GM12878 (cell line): ENCODE data around the gene ANKRD44. TPM values are rescaled to one million over a fixed set of nuclear protein-coding genes. Genes with fewer than 3 reads are reported as not detected.

ENCODE experiments used
- ATAC-seq: fragments of 200-7000 bp; cut with Tn5 transposase; 3 replicates; pipeline ENCODE4 v1.9.1; 2020; ENCODE audit warnings: mild to moderate bottlenecking, moderate library complexity
- BruUV-seq: library from RNA; stranded (reverse); fragments of 400-500 nt; replicated peaks from 2 replicates; lab custom pipeline; 2021; lab: Mats Ljungman, UMichigan
- CTCF ChIA-PET: fragments of 300-600 bp; sonication (Branson Sonifier 250); formaldehyde crosslinking; extraction: SDS; loops from one replicate; lab custom pipeline; 2021; ENCODE audit warnings: inconsistent platforms; lab: Yijun Ruan, JAX
- POLR2A ChIA-PET: fragments of 350-600 bp; formaldehyde crosslinking; extraction: SDS; loops from one replicate; lab custom pipeline; 2021; ENCODE audit warnings: inconsistent platforms; lab: Charles Lee
- RAD21 ChIA-PET: fragments of 300-600 bp; sonication (Branson Sonifier 250); formaldehyde crosslinking; loops from one replicate; lab custom pipeline; 2023; ENCODE audit warnings: antibody characterized with exemption; ENCODE audit not compliant: unreplicated experiment; lab: Charles Lee
- SMC1A ChIA-PET: fragments of 300-600 bp; sonication (Branson Sonifier 250); formaldehyde crosslinking; loops from one replicate; lab custom pipeline; 2023; ENCODE audit not compliant: unreplicated experiment, uncharacterized antibody; lab: Charles Lee
- DNase-seq: peaks from one replicate; pipeline ENCODE4 v3.0.0-alpha.2; 2011; ENCODE audit warnings: low read depth, low spot score
- FAIRE-seq: peaks from 3 replicates; lab custom pipeline; 2011; peaks lifted over from hg19 to GRCh38; lab: Jason Lieb, UNC
- H2AFZ ChIP-seq: 2 replicates; pipeline ENCODE4 v1.6.0; 2011; ENCODE audit warnings: low read depth, low read length, control low read depth; ENCODE audit not compliant: control insufficient read depth
- H3K27ac ChIP-seq: 2 replicates; pipeline ENCODE4 v1.5.1; 2011; ENCODE audit warnings: control low read depth; ENCODE audit not compliant: control insufficient read depth, insufficient read depth
- H3K27me3 ChIP-seq, 2 experiments: replicated peaks in 1 of 2; 2 replicates each; pipeline versions ENCODE4 v1.6.0 to v1.6.1; 2011; ENCODE audit warnings: low read length in 1 of 2; ENCODE audit not compliant: control insufficient read depth in 2 of 2, insufficient read depth in 2 of 2
- H3K36me3 ChIP-seq, 2 experiments: 2 replicates each; pipeline ENCODE4 v1.5.1; 2011; ENCODE audit warnings: low read length in 1 of 2; ENCODE audit not compliant: control insufficient read depth in 2 of 2, insufficient read depth in 2 of 2
- H3K4me1 ChIP-seq: 2 replicates; pipeline ENCODE4 v1.6.1; 2011; ENCODE audit warnings: mild to moderate bottlenecking, low read length, moderate library complexity, mixed read lengths; ENCODE audit not compliant: control insufficient read depth, insufficient read depth
- H3K4me2 ChIP-seq: 2 replicates; pipeline ENCODE4 v1.6.0; 2011; ENCODE audit warnings: control low read depth; ENCODE audit not compliant: control insufficient read depth, insufficient read depth
- H3K4me3 ChIP-seq: fragments of 200-600 bp; sonication (generic); 2 replicates; pipeline ENCODE4 v1.5.1; 2016
- H3K79me2 ChIP-seq: 2 replicates; pipeline ENCODE4 v1.6.0; 2011; ENCODE audit warnings: low read length; ENCODE audit not compliant: control insufficient read depth, insufficient read depth
- H3K9ac ChIP-seq: 2 replicates; pipeline ENCODE4 v1.8.0; 2011; ENCODE audit warnings: low read length, control low read depth, mixed read lengths; ENCODE audit not compliant: control insufficient read depth, insufficient read depth
- H3K9me3 ChIP-seq: replicated peaks from 3 replicates; pipeline ENCODE4 v1.5.1; 2011; ENCODE audit warnings: mild to moderate bottlenecking, low read length; ENCODE audit not compliant: control insufficient read depth, insufficient read depth
- H4K20me1 ChIP-seq: 2 replicates; pipeline ENCODE4 v1.6.0; 2011; ENCODE audit not compliant: control insufficient read depth, insufficient read depth
- BACH1 ChIP-seq: fragments of 450-650 bp; IDR thresholded peaks from 2 replicates; pipeline ENCODE4 v1.6.1; 2017; ENCODE audit warnings: mild to moderate bottlenecking, borderline replicate concordance
- CREB1 ChIP-seq: IDR thresholded peaks from 2 replicates; pipeline ENCODE4 v1.6.1; 2012; ENCODE audit warnings: low read depth, mild to moderate bottlenecking, inconsistent platforms
- EP300 ChIP-seq, 2 experiments: fragments of 150-350 bp in 1 of 2; IDR thresholded peaks; 2 replicates each; pipeline ENCODE4 v1.6.1; 2011 to 2012; ENCODE audit warnings: low read depth in 2 of 2, low read length in 2 of 2, borderline replicate concordance in 1 of 2, improper control_type of control experiment in 1 of 2, inconsistent platforms in 1 of 2; ENCODE audit not compliant: control insufficient read depth in 1 of 2
- HDAC2 ChIP-seq: fragments of 200-600 bp; sonication (generic); IDR thresholded peaks from 2 replicates; pipeline ENCODE4 v1.6.1; 2017
- RB1 ChIP-seq: fragments of 450-650 bp; formaldehyde crosslinking; IDR thresholded peaks from 2 replicates; pipeline ENCODE4 v1.6.1; 2017; ENCODE audit warnings: mild to moderate bottlenecking, borderline replicate concordance
- SUZ12 ChIP-seq: fragments of 200-600 bp; sonication (generic); IDR thresholded peaks from one replicate; pipeline ENCODE4 v1.6.1; 2018; ENCODE audit warnings: antibody characterized with exemption, mild to moderate bottlenecking; ENCODE audit not compliant: unreplicated experiment
- ZBED1 ChIP-seq: IDR thresholded peaks from 2 replicates; pipeline ENCODE4 v1.6.1; 2016; ENCODE audit warnings: borderline replicate concordance
- WGBS: methylation state at CpG from one replicate; pipeline ENCODE4 v1.1.6; 2016; ENCODE audit warnings: low lambda C conversion rate; ENCODE audit not compliant: insufficient replicate concordance, insufficient coverage; ENCODE audit errors: missing lambda C conversion rate; 5-methylcytosine and 5-hydroxymethylcytosine counted together
- in situ Hi-C: fragments of 300-500 bp; cut with MboI; formaldehyde crosslinking; loops from 9 replicates; pipeline ENCODE4 v1.14.3; 2018; ENCODE audit warnings: mixed read lengths
- intact Hi-C: fragments of 100-400 bp; cut with micrococcal nuclease; formaldehyde crosslinking; loops from one replicate; pipeline ENCODE4 v1.14.2; 2022; ENCODE audit not compliant: unreplicated experiment
- polyA plus RNA-seq, 11 experiments: library from polyadenylated mRNA; depleted of rRNA in 4 of 11; unstranded in 6 of 11; stranded (reverse) in 5 of 11; fragments of >200 nt; fragmentation: Nextera tagmentation in 4 of 11; fragmentation: Illumina TruSeq in 1 of 11; extraction: Ambion mirVana in 4 of 11; extraction: Trizol in 1 of 11; gene quantifications; 1 replicate in 1 of 11; 2 replicates in 10 of 11; pipeline versions ENCODE4 v1.2.1 to v1.2.3, GENCODE V29; 2011 to 2016; ENCODE audit warnings: inconsistent platforms in 2 of 11, missing spikeins in 2 of 11, low read depth in 1 of 11
- total RNA-seq, 4 experiments: library from RNA; depleted of rRNA in 3 of 4; stranded (reverse); fragments of >200 nt in 3 of 4; fragmentation: Illumina TruSeq in 1 of 4; extraction: Trizol in 1 of 4; gene quantifications; 2 replicates each; pipeline versions ENCODE4 v1.2.1 to v1.2.3, GENCODE V29; 2013 to 2021
- TF ChIP-seq, protein P1 (sequence below): fragments of 450-650 bp; IDR thresholded peaks from 2 replicates; pipeline ENCODE4 v1.6.1; 2016; ENCODE audit warnings: mild to moderate bottlenecking, moderate library complexity, borderline replicate concordance
- TF ChIP-seq, protein P2 (sequence below): IDR thresholded peaks from 2 replicates; pipeline ENCODE4 v1.6.1; 2011; ENCODE audit warnings: mild to moderate bottlenecking, low read depth, low read length, moderate library complexity; ENCODE audit not compliant: insufficient replicate concordance
- TF ChIP-seq, protein P3 (sequence below): IDR thresholded peaks from 2 replicates; pipeline ENCODE4 v1.6.1; 2011; ENCODE audit warnings: low read depth, mild to moderate bottlenecking, low read length, moderate library complexity, borderline replicate concordance; ENCODE audit errors: extremely low read depth
- TF ChIP-seq, protein P4 (sequence below): fragments of 450-650 bp; IDR thresholded peaks from 2 replicates; pipeline ENCODE4 v1.6.1; 2017; ENCODE audit warnings: mild to moderate bottlenecking, low read depth, inconsistent platforms; ENCODE audit not compliant: poor library complexity, severe bottlenecking

The ANKRD44 gene
- total and polyA plus RNA-seq, 10 of the 15 experiments (the other 5 are each of a cell fraction or from before 2014, with no cell fraction given) = 19.1 to 99.1 (median 59.6) TPM

DNA sequence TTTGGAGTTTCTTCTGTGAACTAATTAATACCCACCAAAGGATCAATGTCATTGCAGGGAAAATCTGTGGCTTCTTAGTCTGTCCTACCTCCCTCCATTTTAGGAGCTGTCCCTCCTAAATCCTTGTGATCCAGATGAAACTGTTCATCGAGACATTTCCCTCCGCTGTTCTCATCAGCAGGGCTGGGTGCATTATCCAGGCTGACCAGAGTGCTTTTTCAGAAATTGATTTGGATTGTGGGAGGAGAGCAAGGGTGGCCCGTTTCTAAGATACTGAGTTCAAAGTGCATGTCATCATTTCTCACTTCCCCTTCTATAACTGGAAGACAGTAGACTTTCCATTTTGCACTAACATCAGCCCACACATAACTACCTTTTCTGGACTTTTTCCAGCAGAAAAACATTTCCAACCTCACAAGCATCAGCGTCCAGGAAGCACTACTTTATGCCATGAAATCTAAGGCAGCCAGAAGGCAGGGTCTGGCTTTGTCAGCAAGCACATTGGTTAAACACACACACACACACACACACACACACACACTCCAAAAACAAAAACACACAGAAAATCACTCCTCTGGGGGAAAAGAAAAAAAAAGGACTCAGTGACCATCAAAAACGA is 94.1 kb downstream of the ANKRD44 start (continued):
- TF ChIP-seq, protein P1, sequence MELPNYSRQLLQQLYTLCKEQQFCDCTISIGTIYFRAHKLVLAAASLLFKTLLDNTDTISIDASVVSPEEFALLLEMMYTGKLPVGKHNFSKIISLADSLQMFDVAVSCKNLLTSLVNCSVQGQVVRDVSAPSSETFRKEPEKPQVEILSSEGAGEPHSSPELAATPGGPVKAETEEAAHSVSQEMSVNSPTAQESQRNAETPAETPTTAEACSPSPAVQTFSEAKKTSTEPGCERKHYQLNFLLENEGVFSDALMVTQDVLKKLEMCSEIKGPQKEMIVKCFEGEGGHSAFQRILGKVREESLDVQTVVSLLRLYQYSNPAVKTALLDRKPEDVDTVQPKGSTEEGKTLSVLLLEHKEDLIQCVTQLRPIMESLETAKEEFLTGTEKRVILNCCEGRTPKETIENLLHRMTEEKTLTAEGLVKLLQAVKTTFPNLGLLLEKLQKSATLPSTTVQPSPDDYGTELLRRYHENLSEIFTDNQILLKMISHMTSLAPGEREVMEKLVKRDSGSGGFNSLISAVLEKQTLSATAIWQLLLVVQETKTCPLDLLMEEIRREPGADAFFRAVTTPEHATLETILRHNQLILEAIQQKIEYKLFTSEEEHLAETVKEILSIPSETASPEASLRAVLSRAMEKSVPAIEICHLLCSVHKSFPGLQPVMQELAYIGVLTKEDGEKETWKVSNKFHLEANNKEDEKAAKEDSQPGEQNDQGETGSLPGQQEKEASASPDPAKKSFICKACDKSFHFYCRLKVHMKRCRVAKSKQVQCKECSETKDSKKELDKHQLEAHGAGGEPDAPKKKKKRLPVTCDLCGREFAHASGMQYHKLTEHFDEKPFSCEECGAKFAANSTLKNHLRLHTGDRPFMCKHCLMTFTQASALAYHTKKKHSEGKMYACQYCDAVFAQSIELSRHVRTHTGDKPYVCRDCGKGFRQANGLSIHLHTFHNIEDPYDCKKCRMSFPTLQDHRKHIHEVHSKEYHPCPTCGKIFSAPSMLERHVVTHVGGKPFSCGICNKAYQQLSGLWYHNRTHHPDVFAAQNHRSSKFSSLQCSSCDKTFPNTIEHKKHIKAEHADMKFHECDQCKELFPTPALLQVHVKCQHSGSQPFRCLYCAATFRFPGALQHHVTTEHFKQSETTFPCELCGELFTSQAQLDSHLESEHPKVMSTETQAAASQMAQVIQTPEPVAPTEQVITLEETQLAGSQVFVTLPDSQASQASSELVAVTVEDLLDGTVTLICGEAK = no peak
- TF ChIP-seq, all 136 proteins: peak for 54

DNA sequence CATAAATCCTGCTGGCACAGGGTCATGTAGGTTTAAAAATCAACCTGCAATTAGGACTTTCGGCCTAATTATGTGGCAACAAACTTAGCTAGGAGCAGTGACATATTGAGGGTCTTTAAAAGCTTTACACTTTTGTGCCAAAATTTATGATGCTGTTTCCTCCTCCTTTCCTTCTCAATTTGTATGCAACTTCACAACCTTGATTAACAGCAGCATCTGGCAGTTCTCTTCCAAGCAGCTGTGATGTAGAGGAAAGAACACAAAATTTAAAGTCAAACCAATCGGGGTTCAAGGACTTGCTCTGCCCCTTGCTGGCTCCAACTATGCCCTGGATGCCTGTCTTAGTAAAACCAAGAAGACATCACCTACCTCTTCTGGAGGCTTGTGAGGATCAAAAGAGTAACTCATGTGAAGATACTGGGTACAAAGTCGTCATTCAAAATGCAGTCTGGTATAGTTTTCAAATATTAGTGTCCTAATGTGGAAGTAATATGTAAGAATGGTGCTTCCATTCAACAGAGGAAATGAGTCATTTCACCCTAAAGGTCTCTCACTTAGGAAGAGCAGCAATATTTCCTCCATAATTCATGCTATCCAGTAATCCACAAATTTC is 94.7 kb downstream of the ANKRD44 start:
- Histone ChIP-seq H3K9me3 (no peaks in the 10 kb centered on the region), H3K9ac (peak overlapping the region; percentile 52), H3K4me3 (peak overlapping the region; percentile 34), H3K27ac (peak overlapping the region; percentile 82), H3K27me3 (no peaks in the 10 kb centered on the region), H3K4me2 (peak overlapping the region; percentile 72), H4K20me1 (no peaks in the 10 kb centered on the region), H3K36me3 (no peaks in the 10 kb centered on the region), H2AFZ (no peak overlapping the region), H3K4me1 (peaks cover 76% of the 10 kb centered on the region), H3K79me2 (peaks cover 94% of the 10 kb centered on the region)
- FAIRE-seq = no peak
- ChIA-PET POLR2A (interaction anchor here (1.2 to 6.4 kb wide), 7 partner anchors 9 to 93 kb away, joined by 3 to 58 read pairs (median 21); partner anchors contain the start of gene ANKRD44), RAD21 (interaction anchor here (1.7 to 18.1 kb wide), 6 partner anchors 9 to 86 kb away, joined by 4 to 408 read pairs (median 35); partner anchors contain the start of gene ANKRD44), SMC1A (interaction anchor here (0.9 to 18.1 kb wide), 12 partner anchors 10 to 86 kb away, joined by 3 to 433 read pairs (median 16); partner anchors contain the start of gene ANKRD44), CTCF (interaction anchor here (0.9 to 4.7 kb wide), 8 partner anchors 9 to 88 kb away, joined by 3 to 34 read pairs (median 6); no protein-coding TSS in a partner anchor)
- intact Hi-C loops = loop anchor here (2.0 kb wide), 3 partner anchors 17 to 93 kb away; no protein-coding TSS in a partner anchor
- ATAC-seq = peak; percentile 70
- TSS peak; percentile 54 for BruUV-seq
- 0% methylated on average over 3 of the region's 3 CpGs for WGBS
- no peak for DNase-seq
- in situ Hi-C loops = no loop called here
- TF ChIP-seq CREB1 = peak; percentile 42
- TF ChIP-seq SUZ12 = no peak
- TF ChIP-seq, protein P2, sequence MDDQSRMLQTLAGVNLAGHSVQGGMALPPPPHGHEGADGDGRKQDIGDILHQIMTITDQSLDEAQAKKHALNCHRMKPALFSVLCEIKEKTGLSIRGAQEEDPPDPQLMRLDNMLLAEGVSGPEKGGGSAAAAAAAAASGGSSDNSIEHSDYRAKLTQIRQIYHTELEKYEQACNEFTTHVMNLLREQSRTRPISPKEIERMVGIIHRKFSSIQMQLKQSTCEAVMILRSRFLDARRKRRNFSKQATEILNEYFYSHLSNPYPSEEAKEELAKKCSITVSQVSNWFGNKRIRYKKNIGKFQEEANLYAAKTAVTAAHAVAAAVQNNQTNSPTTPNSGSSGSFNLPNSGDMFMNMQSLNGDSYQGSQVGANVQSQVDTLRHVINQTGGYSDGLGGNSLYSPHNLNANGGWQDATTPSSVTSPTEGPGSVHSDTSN = no peak
- no peak; the same call in 1 of the 2 replicates for TF ChIP-seq BACH1
- TF ChIP-seq, protein P3, sequence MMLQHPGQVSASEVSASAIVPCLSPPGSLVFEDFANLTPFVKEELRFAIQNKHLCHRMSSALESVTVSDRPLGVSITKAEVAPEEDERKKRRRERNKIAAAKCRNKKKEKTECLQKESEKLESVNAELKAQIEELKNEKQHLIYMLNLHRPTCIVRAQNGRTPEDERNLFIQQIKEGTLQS = 0 out of 2 replicates have a peak, but pooled peaks have one; percentile 1
- no peak for TF ChIP-seq RB1
- TF ChIP-seq, protein P4, sequence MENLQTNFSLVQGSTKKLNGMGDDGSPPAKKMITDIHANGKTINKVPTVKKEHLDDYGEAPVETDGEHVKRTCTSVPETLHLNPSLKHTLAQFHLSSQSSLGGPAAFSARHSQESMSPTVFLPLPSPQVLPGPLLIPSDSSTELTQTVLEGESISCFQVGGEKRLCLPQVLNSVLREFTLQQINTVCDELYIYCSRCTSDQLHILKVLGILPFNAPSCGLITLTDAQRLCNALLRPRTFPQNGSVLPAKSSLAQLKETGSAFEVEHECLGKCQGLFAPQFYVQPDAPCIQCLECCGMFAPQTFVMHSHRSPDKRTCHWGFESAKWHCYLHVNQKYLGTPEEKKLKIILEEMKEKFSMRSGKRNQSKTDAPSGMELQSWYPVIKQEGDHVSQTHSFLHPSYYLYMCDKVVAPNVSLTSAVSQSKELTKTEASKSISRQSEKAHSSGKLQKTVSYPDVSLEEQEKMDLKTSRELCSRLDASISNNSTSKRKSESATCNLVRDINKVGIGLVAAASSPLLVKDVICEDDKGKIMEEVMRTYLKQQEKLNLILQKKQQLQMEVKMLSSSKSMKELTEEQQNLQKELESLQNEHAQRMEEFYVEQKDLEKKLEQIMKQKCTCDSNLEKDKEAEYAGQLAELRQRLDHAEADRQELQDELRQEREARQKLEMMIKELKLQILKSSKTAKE = no peak
- peak in 1 of 2 experiments; percentile 32; a peak in 1 of 4 replicates for TF ChIP-seq EP300 (IDR thresholded peaks at IDR 0.05; ENCODE audit: borderline replicate concordance in 1 of 2, control insufficient read depth in 1 of 2, low read depth in 2 of 2, low read length in 2 of 2)
- no peak for TF ChIP-seq HDAC2
- 0 out of 2 replicates have a peak, but pooled peaks have one; percentile 16 for TF ChIP-seq ZBED1
